IPS-20b (cell line): ENCODE data around the gene MAPKAP1.

Source experiments
- H3K27ac ChIP-seq: one replicate; pipeline ENCODE4 v1.5.1; 2013; ENCODE audit warnings: low read length
- H3K27me3 ChIP-seq: 2 replicates; pipeline ENCODE4 v1.6.1; 2013; ENCODE audit warnings: mild to moderate bottlenecking, low read length, inconsistent platforms; ENCODE audit not compliant: insufficient read depth
- H3K36me3 ChIP-seq: 2 replicates; pipeline ENCODE4 v1.6.1; 2013; ENCODE audit warnings: low read depth, mild to moderate bottlenecking, inconsistent platforms, low read length, moderate library complexity; ENCODE audit not compliant: insufficient read depth
- H3K4me1 ChIP-seq: 2 replicates; pipeline ENCODE4 v1.6.1; 2013; ENCODE audit warnings: mild to moderate bottlenecking, control low read depth, inconsistent platforms, low read length, moderate library complexity; ENCODE audit not compliant: insufficient read depth
- H3K4me3 ChIP-seq: 2 replicates; pipeline ENCODE4 v1.5.1; 2013; ENCODE audit warnings: mild to moderate bottlenecking, low read length, inconsistent platforms
- H3K9ac ChIP-seq: 2 replicates; pipeline ENCODE4 v1.6.1; 2013; ENCODE audit warnings: low read depth, mild to moderate bottlenecking, inconsistent platforms, low read length, moderate library complexity
- H3K9me3 ChIP-seq: 2 replicates; pipeline ENCODE4 v1.6.1; 2013; ENCODE audit warnings: mild to moderate bottlenecking, low read depth, low read length, inconsistent platforms; ENCODE audit not compliant: insufficient read depth

The MAPKAP1 gene

GRCh38 chr9:125706651-125707471 lies at the start of gene MAPKAP1:
TSS of gene MAPKAP1 (minus strand) at chr9:125707208. CDS start at chr9:125672574, 34,634 bp downstream.
- Histone ChIP-seq H3K36me3 (no peaks in the 10 kb centered on the region), H3K27ac (no peak within 1 kb of the TSS), H3K4me1 (peaks cover 13% of the 10 kb centered on the region; the same call in 1 of the 2 replicates), H3K9ac (peak within 1 kb of the TSS; percentile 85), H3K9me3 (no peaks in the 10 kb centered on the region), H3K4me3 (peak within 1 kb of the TSS; percentile 96), H3K27me3 (no peaks in the 10 kb centered on the region)

- Histone ChIP-seq H3K36me3 (peaks cover 2% of the 10 kb centered on the region; the same call in 1 of the 2 replicates), H3K4me1 (peaks cover 94% of the 10 kb centered on the region), H3K27ac (no peak overlapping the region), H3K4me3 (no peak overlapping the region), H3K9me3 (no peaks in the 10 kb centered on the region), H3K27me3 (no peaks in the 10 kb centered on the region), H3K9ac (no peak overlapping the region)
Measured at GRCh38 chr9:125756518-125756917, 49.5 kb upstream of the MAPKAP1 start.

DNA sequence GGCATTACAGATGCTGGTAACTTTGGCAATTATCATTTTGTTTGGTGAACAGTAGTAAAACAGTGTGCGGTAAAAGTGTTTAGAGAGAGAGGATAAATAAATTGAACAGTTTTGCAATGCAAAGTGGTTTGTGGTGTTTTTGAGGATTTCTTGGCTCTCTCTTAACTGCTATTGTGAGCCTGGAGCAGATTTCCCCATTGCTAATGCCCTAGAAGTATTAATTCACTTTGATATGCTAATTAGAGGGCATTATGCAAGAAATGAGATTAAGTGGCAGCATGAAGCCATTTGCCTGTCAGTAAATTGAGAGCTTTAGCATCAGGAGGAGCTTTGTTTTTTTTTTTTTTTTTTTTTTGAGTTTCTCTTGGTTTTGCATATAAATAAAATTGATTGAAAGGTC lies 48.3 kb upstream of the MAPKAP1 start:
- Histone ChIP-seq H3K27me3 (no peaks in the 10 kb centered on the region), H3K36me3 (peaks cover 7% of the 10 kb centered on the region; the same call in 1 of the 2 replicates), H3K4me3 (peak overlapping the region; percentile 39), H3K4me1 (peaks cover 92% of the 10 kb centered on the region), H3K27ac (no peak overlapping the region), H3K9me3 (no peaks in the 10 kb centered on the region), H3K9ac (no peak overlapping the region)

DNA sequence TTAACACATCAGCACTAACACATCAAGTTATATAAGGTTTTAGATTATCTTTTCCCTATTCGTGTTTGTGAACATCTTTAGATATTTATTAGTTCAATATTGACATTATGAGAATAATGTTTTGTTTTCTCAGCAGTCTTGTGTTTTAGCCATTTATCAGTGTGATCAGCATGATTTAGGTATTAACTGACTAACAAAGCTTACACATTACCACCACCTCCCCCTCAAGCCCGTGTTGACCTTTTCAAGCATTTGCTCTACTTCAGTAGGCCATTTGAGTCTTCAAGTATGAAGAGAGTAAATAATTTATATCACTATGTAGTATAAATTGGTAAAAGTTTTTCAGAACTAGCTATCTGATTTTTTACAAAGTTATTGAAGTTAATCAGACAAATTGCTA lies 47.1 kb upstream of the MAPKAP1 start:
- no peak overlapping the region for H3K27ac ChIP-seq

DNA sequence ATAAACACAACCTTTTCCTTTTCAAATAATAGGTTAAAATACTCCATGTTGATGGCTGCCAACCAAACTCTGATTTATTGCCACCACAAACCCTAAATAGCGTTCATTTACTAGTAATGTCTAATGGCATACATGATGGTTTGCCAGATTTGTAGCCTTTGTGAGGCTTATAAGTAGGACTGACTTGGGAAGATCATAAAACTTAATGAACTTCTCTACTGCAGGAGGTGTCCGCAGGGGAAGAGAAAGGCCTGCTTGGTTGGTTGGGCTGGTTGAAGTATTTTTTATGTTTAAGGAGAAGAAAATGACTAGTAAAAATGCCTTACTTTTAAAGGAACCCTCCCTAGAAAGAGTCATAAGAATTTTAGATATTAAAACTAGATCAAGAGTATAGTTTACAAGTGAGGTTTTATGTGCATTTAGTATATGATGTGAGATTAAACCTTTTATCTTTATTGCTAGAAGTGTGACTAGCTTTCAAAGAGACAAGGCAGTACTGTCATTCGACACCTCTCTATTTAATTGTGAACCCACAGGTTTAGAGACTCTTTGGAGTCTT lies 45.1 kb upstream of the MAPKAP1 start:
- H3K9ac ChIP-seq, result no peak overlapping the region
- H3K4me3 ChIP-seq, result peak overlapping the region; percentile 13
- no peak overlapping the region for H3K27ac ChIP-seq
- no peaks in the 10 kb centered on the region; the same call in 1 of the 2 replicates for H3K27me3 ChIP-seq
- H3K36me3 ChIP-seq, result peaks cover 18% of the 10 kb centered on the region
- no peaks in the 10 kb centered on the region for H3K9me3 ChIP-seq
- peaks cover 74% of the 10 kb centered on the region; the same call in 1 of the 2 replicates for H3K4me1 ChIP-seq

More for the DNA sequence above, 47.1 kb upstream of the MAPKAP1 start:
- H3K9me3 ChIP-seq, result no peaks in the 10 kb centered on the region
- peaks cover 15% of the 10 kb centered on the region for H3K36me3 ChIP-seq
- H3K27me3 ChIP-seq, result no peaks in the 10 kb centered on the region; the same call in 1 of the 2 replicates
- peaks cover 92% of the 10 kb centered on the region for H3K4me1 ChIP-seq
- no peak overlapping the region for H3K9ac ChIP-seq
- H3K4me3 ChIP-seq, result no peak overlapping the region

DNA sequence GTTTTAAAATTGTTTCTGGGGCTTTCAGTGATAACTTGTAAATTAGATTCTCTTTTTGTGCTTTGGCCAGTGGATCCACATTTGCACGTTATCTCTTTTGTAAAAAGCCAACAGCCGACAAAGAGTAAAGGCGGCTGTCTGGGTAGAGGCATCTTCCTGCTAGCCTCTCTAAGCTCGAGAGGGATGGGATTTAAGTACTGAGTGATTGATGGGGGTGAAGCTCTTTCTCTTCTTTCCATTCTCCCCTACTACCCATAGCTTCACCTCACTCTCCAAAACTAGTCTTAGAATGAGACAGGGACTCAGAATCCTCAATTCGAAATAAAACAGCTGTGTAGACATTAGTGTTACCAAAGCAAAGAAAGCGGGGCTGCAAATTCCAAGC lies 43.6 kb upstream of the MAPKAP1 start:
- H3K4me3 ChIP-seq, result peak overlapping the region; percentile 82
- peaks cover under 1% of the 10 kb centered on the region; the same call in 1 of the 2 replicates for H3K27me3 ChIP-seq
- H3K27ac ChIP-seq, result no peak overlapping the region
- H3K9me3 ChIP-seq, result no peaks in the 10 kb centered on the region
- H3K36me3 ChIP-seq, result peaks cover 18% of the 10 kb centered on the region
- H3K4me1 ChIP-seq, result peaks cover 61% of the 10 kb centered on the region; the same call in 1 of the 2 replicates
- peak overlapping the region; percentile 54; the same call in 1 of the 2 replicates for H3K9ac ChIP-seq

- Histone ChIP-seq H3K36me3 (peaks cover 18% of the 10 kb centered on the region), H3K4me1 (peaks cover 60% of the 10 kb centered on the region; the same call in 1 of the 2 replicates), H3K9me3 (no peaks in the 10 kb centered on the region), H3K27me3 (peaks cover 6% of the 10 kb centered on the region), H3K9ac (peak overlapping the region; percentile 54; the same call in 1 of the 2 replicates), H3K27ac (no peak overlapping the region), H3K4me3 (peak overlapping the region; percentile 82)
Measured at GRCh38 chr9:125749951-125750626, 43.1 kb upstream of the MAPKAP1 start.

DNA sequence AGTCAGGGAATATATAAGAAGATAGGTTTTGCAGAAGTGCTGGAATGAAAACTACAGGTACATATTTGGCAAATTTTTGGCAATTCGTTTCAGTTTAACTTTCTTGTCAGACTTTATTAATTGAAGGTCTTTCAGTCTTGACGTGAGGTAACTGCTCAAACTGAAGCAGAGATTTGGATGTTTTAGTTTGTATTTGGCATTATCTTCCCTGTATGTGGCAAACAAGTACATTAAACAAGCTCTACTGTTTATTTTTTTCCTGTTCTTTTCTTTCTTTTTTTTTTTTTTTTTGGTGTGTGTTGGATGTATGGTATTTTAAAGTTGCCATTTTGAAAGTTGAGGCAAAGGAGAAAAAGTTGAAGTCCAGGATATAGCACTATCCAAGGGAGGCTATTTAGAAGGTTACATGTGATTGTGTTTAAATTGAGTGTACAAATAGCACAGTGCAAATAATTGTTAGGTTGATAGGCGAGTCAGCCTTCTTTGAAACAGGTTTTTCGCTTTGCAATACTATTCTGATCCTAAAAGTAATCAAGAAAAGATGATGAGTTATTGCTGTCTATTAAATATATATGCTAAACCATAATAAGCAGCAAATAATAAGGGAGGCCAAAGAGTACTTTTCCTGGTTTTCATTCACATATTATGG lies 42.4 kb upstream of the MAPKAP1 start:
- Histone ChIP-seq H3K27ac (no peak overlapping the region), H3K4me3 (peak overlapping the region; percentile 82)

DNA sequence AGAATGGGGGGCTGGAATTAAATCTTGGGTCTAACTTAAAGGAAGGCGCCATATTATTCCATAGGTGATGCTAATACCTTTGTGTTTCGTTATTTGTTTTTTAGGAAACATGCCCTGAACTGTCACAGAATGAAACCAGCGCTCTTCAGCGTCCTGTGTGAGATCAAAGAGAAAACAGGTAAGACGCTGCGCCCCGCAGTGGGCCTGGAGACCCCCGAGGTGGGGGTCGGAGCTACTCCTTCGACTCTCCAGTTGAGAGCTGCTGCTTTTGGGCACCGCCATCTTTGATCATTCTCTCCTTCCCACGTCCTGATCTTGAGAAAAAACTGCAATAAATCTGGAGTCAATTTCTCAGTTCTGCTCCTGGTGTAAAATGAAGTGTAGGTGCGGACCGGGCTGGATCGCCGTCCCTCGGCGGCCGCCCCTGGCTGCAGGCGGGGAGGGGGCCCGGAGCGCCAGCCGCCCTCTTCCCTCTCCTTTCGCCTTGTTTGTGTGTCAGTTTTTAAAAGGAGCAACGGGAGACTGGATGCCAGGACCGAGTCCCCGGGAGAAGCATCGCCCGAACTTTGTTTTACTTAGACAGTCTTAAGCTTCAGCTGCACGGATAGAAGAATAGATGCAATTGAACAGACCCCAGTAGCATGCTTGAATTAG lies 41.6 kb upstream of the MAPKAP1 start:
- Histone ChIP-seq H3K27me3 (peaks cover 12% of the 10 kb centered on the region), H3K4me3 (peak overlapping the region; percentile 82), H3K36me3 (peaks cover 18% of the 10 kb centered on the region), H3K9ac (peak overlapping the region; percentile 85), H3K9me3 (no peaks in the 10 kb centered on the region), H3K27ac (peak overlapping the region; percentile 31), H3K4me1 (peaks cover 45% of the 10 kb centered on the region; the same call in 1 of the 2 replicates)

More for the DNA sequence above, 42.4 kb upstream of the MAPKAP1 start:
- Histone ChIP-seq H3K9ac (peak overlapping the region; percentile 85; the same call in 1 of the 2 replicates), H3K36me3 (peaks cover 18% of the 10 kb centered on the region), H3K9me3 (no peaks in the 10 kb centered on the region), H3K27me3 (peaks cover 12% of the 10 kb centered on the region), H3K4me1 (peaks cover 53% of the 10 kb centered on the region; the same call in 1 of the 2 replicates)

- H3K4me3 ChIP-seq, result peak overlapping the region; percentile 82
- peaks cover 18% of the 10 kb centered on the region for H3K36me3 ChIP-seq
- peak overlapping the region; percentile 85; the same call in 1 of the 2 replicates for H3K9ac ChIP-seq
- H3K27ac ChIP-seq, result no peak overlapping the region
- H3K4me1 ChIP-seq, result peaks cover 43% of the 10 kb centered on the region; the same call in 1 of the 2 replicates
- no peaks in the 10 kb centered on the region for H3K9me3 ChIP-seq
- peaks cover 12% of the 10 kb centered on the region for H3K27me3 ChIP-seq
Measured at GRCh38 chr9:125747765-125748445, 40.9 kb upstream of the MAPKAP1 start.
